Skeletal muscle satellite cell (primary cell): ENCODE measurements around the gene E2F3. TPM values are rescaled to one million over a fixed set of nuclear protein-coding genes. Genes with fewer than 3 reads are reported as not detected.

Source experiments
- H3K27me3 ChIP-seq: 2 replicates; pipeline ENCODE4 v1.7.0; 2013; ENCODE audit warnings: low read length; ENCODE audit not compliant: control insufficient read depth, insufficient read depth
- H3K36me3 ChIP-seq: 2 replicates; pipeline ENCODE4 v1.7.0; 2013; ENCODE audit warnings: mild to moderate bottlenecking, control low read depth, low read length; ENCODE audit not compliant: insufficient read depth
- H3K4me1 ChIP-seq: 2 replicates; pipeline ENCODE4 v1.7.0; 2013; ENCODE audit warnings: low read length; ENCODE audit not compliant: control insufficient read depth, insufficient read depth
- H3K4me2 ChIP-seq: 2 replicates; pipeline ENCODE4 v1.7.0; 2013; ENCODE audit warnings: mild to moderate bottlenecking, low read length
- H3K4me3 ChIP-seq: 2 replicates; pipeline ENCODE4 v1.7.0; 2013; ENCODE audit warnings: low read length
- H3K9ac ChIP-seq: 2 replicates; pipeline ENCODE4 v1.7.0; 2013; ENCODE audit warnings: mild to moderate bottlenecking, low read depth, low read length, moderate library complexity
- H3K9me3 ChIP-seq: replicated peaks from 2 replicates; pipeline ENCODE4 v1.7.0; 2013; ENCODE audit warnings: mild to moderate bottlenecking, control low read depth, low read length
- small RNA-seq: library from RNA; depleted of rRNA; stranded (forward); fragments of <200 nt; gene quantifications from one replicate; pipeline ENCODE3, GENCODE V24; 2012

Gene E2F3

DNA sequence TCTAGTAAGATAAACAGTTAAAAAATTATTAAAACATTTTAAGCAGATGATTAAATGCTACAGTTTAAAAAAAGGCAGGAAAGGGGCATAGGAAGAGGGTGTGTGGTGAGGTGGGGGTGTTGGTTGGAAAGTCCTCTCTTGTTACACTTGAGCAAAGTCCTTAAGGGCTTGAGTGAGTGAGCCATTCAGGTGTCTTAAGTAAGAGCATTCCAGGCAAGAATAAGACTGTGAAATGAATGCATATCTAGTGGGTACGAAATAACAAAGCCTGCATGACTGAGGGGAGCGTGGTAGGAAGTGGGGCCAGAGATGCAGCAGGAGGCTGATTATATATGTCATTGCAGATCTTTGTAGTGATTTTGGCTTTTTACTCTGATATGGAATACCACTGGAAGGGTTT lies 137.7 kb downstream of the E2F3 start:
- Histone ChIP-seq H3K4me1 (peaks cover 23% of the 10 kb centered on the region), H3K9ac (no peak overlapping the region), H3K27me3 (no peaks in the 10 kb centered on the region), H3K9me3 (no peaks in the 10 kb centered on the region), H3K36me3 (no peaks in the 10 kb centered on the region), H3K4me3 (no peak overlapping the region), H3K4me2 (no peak overlapping the region)

GRCh38 chr6:20540683-20541082 lies 139.0 kb downstream of the E2F3 start:
- Histone ChIP-seq H3K4me2 (no peak overlapping the region), H3K36me3 (peaks cover under 1% of the 10 kb centered on the region), H3K9me3 (no peaks in the 10 kb centered on the region), H3K4me1 (peaks cover 16% of the 10 kb centered on the region), H3K9ac (no peak overlapping the region), H3K4me3 (no peak overlapping the region), H3K27me3 (no peaks in the 10 kb centered on the region)

- Histone ChIP-seq H3K27me3 (no peaks in the 10 kb centered on the region), H3K9ac (no peak overlapping the region), H3K4me3 (no peak overlapping the region), H3K36me3 (peaks cover 7% of the 10 kb centered on the region), H3K4me2 (no peak overlapping the region), H3K9me3 (no peaks in the 10 kb centered on the region), H3K4me1 (peaks cover 16% of the 10 kb centered on the region)
These were observed 139.7 kb downstream of the E2F3 start for GRCh38 chr6:20541382-20541781.

- H3K4me2 ChIP-seq: peak overlapping the region; percentile 61
- peaks cover 16% of the 10 kb centered on the region for H3K4me1 ChIP-seq
- H3K9me3 ChIP-seq: no peaks in the 10 kb centered on the region
- no peaks in the 10 kb centered on the region for H3K27me3 ChIP-seq
- no peak overlapping the region for H3K4me3 ChIP-seq
- peaks cover 13% of the 10 kb centered on the region for H3K36me3 ChIP-seq
- no peak overlapping the region for H3K9ac ChIP-seq
These were observed 141.4 kb downstream of the E2F3 start for GRCh38 chr6:20542927-20543602.

Small RNA genes within 50 kb of the gene (small RNA-seq; reads per million reads assigned to genes)
- gene RF00019: not detected
- not detected for gene RNU6-141P
